Lower leg skin (tissue), 3 donors: ENCODE results near the gene CBR1.

Source experiments
- POLR2A ChIP-seq, 2 donors: fragments of 450-650 bp; IDR thresholded peaks; one replicate each; pipeline ENCODE4 v1.6.1; 2016 to 2017; ENCODE audit warnings: antibody characterized with exemption in 2 of 2, mild to moderate bottlenecking in 1 of 2, moderate library complexity in 1 of 2
- TF ChIP-seq, protein P1 (sequence below), 3 donors: fragments of 450-650 bp; IDR thresholded peaks; one replicate each; pipeline ENCODE4 v1.5.1; 2016; ENCODE audit warnings: antibody characterized with exemption in 3 of 3, mild to moderate bottlenecking in 3 of 3, moderate library complexity in 2 of 3

DNA sequence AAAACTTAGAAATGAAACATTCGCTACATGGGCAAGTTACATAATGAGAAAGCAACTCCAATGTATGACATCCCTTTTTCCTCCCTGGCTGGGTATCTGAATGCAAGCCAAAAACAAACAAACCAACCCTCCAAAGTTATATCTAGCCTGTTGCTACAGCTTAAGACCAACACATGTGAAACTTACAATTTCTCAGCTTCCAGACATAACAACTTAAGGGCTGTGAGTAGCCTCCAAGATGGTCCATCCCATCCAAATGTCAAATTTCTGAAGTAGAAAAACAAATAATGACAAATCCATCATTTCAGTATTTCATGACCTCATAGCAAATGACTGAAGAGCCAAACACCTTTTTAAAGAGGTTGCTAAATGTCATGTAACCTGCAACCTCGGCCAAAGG is 29.4 kb upstream of the CBR1 start:
- TF ChIP-seq, protein P1, sequence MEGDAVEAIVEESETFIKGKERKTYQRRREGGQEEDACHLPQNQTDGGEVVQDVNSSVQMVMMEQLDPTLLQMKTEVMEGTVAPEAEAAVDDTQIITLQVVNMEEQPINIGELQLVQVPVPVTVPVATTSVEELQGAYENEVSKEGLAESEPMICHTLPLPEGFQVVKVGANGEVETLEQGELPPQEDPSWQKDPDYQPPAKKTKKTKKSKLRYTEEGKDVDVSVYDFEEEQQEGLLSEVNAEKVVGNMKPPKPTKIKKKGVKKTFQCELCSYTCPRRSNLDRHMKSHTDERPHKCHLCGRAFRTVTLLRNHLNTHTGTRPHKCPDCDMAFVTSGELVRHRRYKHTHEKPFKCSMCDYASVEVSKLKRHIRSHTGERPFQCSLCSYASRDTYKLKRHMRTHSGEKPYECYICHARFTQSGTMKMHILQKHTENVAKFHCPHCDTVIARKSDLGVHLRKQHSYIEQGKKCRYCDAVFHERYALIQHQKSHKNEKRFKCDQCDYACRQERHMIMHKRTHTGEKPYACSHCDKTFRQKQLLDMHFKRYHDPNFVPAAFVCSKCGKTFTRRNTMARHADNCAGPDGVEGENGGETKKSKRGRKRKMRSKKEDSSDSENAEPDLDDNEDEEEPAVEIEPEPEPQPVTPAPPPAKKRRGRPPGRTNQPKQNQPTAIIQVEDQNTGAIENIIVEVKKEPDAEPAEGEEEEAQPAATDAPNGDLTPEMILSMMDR (IDR thresholded peaks at IDR 0.05), result no peak
- no peak for TF ChIP-seq POLR2A (IDR thresholded peaks at IDR 0.05)
